ENCODE results near the gene ZNF786.
A peak's percentile ranks its signal among the peaks of the same experiment; 100 is the strongest.
"Not testable (repeated sequence)": the region's sequence is repeated elsewhere in the genome, so short reads cannot be mapped to it uniquely, and the experiment has no call there.

The ZNF786 gene, protein sequence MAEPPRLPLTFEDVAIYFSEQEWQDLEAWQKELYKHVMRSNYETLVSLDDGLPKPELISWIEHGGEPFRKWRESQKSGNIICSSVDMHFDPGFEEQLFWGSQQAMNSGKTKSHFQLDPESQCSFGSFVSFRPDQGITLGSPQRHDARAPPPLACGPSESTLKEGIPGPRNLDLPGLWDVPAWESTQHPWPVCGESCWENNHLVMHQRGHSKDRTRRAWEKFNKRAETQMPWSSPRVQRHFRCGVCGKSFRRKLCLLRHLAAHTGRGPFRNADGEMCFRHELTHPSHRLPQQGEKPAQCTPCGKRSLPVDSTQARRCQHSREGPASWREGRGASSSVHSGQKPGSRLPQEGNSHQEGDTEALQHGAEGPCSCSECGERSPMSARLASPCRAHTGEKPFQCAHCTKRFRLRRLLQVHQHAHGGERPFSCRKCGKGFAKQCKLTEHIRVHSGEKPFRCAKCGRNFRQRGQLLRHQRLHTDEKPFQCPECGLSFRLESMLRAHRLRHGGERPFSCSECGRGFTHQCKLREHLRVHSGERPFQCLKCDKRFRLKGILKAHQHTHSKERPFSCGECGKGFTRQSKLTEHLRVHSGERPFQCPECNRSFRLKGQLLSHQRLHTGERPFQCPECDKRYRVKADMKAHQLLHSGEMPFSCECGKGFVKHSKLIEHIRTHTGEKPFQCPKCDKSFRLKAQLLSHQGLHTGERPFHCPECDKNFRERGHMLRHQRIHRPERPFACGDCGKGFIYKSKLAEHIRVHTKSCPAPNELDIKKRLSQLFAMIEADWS

DNA sequence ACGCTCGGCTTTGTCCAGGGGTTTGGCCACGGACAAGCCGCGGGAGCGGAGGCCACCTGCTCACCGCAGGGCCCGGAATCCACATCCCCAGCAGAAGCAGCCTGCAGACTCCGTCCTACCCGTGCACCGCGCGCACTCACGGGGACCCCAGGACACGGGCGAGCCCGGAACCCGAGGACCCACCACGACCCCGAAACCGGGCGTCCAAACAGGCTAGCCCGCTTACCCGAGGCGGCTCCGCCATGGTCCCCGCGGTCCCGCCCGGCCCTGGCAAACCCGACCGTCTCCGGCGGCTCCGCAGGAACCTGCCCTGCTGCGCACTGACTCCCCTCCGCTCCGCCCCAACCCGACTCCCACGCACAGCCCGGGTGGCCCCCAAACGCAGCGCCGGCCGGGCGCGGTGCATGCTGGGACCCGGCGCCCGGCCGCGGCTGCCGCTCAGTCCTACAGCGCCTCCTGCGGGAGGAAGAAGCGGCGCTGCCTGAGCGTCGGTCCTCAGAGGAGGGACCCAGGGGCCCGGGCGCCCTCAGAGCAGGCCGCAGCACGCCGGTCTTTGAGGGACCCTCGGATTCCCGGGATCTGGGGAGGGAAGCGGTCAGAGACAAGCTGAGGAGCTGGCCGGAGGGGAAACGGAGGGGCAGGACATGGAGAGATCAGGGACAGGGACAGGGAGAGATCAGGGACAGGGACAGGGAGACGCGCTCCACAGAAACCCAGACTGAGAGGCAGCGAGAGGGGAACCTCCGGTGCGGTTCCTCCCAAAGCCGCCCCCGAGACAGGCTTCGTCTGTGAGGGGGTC lies at the start of gene ZNF786:
TSS of gene ZNF786 (minus strand) at position 322 of the 799 bp plus-strand sequence. CDS start at position 244, 78 bp downstream.
- peak; percentile 30 for DNase-seq (ENCODE audit: low read depth)

DNA sequence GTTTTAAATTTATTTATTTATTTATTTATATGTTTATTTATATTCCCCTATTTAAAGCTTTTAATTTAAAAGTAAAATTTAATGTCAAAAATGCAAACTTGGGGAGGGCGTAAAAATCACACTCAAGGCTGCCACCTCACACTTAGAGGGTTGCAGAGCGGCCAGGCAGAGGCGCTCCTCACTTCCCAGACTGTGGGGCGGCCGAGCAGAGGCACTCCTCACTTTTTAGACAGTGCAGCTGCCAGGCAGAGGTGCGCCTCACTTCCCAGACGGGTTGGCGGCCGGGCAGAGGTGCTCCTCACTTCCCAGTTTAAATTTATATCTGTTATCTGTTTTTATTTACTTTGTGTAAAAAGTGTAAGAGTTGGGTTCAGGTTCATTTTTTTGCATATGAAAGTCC lies 45.6 kb upstream of the ZNF786 start:
- no peak for DNase-seq (ENCODE audit: low read depth)

DNA sequence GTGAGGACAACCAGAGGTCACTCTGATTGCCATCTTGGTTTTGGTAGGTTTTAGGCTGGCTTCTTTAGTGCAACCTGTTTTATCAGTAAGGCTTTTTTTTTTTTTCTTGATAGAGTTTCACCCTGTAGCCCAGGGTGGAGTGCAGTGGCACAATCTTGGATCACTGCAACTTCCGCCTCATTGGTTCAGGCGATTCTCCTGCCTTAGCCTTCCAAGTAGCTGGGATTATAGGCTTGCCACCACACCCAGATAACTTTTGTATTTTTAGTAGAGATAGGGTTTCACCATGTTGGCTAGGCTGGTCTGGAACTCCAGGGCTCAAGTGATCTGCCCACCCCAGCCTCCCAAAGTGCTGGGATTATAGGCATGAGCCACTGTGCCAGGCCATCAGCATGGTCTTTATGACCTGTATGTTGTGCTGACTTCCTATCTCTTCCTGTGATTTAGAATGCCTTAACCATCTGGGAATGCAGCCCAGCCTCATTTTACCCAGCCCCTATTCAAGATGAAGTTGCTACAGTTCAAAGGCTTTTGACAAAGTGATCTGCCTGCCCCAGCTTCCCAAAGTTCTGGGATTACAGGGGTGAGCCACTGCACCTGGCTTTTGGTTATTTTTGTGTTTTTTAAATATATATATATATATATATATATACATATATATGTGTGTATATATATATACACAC lies 42.7 kb upstream of the ZNF786 start:
- no peak for DNase-seq (ENCODE audit: low read depth)

DNA sequence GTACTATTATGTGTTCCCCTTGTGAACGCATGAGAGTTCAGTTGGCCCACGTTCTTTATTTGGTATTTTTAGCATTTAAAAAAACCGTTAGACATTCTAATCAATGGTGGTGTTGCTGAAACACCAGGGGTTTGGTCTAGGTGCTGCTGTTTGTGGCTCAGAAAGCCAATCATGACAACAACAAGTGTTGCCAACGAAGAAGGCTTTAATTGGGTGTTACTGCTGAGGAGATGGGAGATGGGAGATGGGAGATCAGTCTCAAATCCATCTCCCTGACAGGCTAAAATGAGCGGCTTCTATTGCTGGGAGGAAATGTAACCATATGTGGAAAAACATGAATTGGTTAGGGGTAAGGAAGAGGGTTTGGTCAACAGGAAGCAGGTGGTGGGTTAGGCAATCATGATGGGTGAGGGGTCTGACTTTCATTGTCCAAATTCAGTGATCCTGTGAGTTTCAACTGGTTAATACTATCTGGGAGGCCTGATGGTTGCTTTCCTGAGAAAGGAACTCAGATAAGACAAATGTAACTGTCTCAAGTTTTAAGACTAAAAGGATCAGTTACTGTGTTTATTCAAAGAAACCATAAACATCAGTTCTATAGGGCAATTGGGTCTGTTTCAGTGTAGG lies 40.2 kb upstream of the ZNF786 start:
- no peak for DNase-seq (ENCODE audit: low read depth)

DNA sequence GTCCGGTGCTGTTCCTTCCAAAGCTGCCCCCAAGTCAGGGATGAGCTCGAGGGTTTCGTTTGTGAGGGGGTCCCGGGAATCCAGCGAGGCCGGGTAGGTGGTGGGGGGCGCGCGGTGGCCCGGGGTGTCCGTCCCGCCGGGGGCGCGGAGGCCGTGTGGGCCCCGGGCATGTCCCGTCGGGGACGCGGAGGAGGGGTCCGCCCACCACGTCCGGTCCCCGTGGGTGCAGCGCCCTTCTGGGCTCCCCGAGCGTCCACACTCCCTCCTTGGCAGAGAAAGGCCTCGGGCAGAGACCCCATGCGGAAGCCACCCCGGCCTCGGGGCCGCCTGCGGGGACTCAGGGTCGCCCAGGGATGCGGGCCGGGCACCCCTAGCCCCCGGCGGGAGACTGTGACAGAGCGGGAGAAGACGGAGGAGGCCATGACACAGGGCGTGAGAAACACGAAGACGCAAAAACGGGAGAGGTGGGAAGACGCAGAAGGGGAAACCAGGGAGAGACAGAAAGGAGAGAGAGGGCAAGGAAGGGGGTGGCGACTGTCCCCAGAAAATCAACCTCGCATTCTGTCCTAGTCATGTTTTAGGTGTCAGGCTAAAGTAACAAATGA lies 36.2 kb upstream of the ZNF786 start:
- no peak for DNase-seq (ENCODE audit: low read depth)

DNA sequence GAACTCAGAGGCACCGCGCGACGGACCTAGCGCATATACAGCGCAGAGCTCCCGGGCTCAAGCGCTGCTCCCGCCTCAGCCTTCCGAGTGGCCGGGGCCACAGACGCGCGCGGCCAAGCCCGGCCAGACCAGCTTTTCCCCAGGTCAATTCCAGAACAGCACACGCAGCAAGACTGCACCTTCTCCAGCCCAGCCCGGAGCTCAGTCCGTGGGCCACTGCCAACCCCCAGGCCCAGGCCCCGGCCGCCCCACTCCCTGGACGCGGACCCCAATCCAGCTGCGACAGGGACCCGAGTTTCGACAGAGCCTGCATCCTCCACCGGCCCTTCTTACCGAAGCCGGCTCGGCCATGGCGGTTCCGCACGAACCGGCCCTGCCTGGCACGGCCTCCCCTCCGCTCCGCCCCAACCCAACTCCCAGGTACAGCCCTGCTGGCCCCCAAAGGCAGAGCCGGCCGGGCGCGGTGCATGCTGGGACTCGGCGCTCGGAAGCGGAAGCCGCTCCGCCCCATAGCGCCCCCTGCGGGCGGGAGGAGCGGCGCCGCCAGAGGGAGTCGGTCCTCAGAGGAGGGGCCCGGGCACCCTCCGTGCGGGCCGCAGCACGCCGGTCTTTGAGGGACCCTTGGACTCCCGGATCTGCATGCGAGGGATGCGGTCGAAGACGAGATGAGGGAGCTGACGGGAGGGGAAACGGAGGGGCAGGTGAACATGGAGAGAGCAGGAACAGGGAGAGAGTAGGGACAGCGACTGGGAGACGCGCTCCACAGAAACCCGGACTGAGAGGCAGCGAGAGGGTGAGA lies 35.5 kb upstream of the ZNF786 start, which contains the start of gene ZNF425:
TSS of gene ZNF425 (minus strand) at position 462 of the 799 bp plus-strand sequence. CDS start at position 351, 111 bp downstream.
- DNase-seq (ENCODE audit: low read depth), result peak; percentile 52

DNA sequence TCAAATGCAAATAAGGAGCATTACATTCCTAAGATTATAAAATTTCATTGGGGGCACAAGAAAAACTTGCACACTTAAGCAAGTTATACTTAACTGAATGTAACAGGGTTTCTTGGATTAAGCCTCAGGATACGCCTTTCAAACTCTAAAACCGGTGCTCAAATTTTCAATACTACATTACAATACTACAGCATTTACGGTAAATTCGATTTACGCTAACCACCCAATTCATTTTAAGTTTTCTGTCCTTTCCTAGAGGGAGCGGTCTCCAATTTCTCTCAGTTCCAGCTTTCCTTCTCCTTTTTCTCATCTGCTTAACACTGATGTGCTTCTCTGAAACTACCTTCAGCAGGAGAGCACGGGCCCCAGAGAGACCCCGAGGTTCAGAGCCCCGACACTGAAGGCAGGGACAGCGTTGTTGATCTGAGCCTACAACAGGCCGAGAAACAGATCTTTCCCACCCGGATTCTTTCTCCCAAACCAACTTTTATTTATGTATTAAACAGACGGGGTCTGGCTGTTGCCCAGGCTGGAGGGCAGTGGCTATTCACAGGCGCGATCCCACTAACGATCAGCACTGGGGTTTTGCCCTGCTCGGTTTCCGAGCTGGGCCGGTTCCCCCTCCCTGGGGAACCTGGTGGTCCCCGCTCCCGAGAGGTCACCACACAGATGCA lies 34.8 kb upstream of the ZNF786 start:
- no peak for DNase-seq (ENCODE audit: low read depth)

DNA sequence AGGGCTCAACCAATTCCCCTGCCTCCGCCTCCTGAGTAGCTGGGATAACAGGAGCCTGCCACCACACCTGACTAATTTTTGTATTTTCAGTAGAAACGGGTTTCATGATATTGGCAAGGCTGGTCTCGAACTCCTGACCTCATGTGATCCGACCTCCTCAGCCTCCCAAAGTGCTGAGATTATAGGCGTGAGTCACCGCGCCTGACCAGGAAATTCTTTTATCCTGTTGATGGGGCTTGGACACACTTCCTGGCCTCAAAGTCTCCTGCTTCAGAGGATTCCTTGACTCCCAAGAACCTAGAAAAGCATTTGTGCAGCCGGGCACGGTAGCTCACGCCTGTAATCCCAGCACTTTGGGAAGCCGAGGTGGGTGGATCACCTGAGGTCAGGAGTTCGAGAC lies 19.5 kb upstream of the ZNF786 start:
- DNase-seq (ENCODE audit: low read depth), result no peak

DNA sequence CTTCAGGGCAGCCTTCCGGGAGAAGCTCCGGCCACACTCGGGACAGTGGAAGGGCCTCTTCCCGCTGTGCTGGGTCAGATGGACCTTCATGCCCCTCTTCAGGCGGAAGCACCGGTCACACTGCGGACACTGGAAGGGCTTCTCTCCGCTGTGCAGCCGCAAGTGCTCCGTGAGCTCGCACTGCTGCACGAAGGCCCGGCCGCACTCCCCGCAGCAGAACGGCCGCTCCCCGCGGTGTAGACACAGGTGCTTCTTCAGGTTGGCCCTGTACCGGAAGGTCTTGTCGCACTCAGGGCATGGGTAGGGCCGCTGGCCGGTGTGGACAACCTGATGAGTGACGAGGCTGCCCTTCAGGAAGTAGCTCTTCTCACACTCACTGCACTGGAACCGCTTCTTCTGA lies 14.2 kb upstream of the ZNF786 start:
- no peak for DNase-seq (ENCODE audit: low read depth)

DNA sequence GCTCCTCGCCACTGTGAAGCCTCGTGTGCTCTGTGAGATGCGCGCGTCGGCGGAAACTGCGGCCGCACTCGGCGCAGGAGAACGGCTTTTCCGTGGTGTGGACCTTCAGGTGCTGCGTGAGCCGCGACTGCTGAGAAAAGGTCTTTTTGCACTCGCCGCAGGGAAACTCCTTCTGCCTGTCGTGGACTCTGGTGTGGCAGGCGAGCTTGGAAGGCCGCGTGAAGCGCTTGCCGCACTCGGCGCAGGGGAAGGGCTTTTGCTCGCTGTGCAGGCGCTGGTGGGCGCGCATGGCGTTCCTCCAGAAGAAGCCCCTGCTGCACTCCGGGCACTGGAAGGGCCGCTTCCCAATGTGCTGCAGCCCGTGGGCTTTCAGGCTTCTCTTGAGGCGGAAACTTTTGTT lies 13.7 kb upstream of the ZNF786 start:
- no peak for DNase-seq (ENCODE audit: low read depth)

DNA sequence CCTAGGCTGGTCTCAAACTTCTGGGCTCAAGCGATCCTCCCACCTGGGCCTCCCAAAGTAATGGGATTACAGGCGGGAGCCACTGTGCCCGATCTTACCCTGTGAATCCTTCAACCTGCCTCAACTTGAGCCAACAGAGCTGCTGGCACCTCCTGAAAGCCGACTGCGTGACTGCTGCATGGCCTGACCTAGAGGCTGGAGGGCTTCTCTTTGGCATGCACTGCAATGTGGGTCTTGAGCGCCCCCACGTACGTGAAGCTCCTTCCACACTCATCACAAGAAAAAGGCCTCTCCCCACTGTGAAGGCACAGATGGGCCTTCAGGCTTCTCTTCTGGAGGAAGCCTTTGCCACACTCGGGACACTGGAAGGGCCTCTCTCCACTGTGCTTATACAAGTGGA lies 12.9 kb upstream of the ZNF786 start:
- no peak for DNase-seq (ENCODE audit: low read depth)

DNA sequence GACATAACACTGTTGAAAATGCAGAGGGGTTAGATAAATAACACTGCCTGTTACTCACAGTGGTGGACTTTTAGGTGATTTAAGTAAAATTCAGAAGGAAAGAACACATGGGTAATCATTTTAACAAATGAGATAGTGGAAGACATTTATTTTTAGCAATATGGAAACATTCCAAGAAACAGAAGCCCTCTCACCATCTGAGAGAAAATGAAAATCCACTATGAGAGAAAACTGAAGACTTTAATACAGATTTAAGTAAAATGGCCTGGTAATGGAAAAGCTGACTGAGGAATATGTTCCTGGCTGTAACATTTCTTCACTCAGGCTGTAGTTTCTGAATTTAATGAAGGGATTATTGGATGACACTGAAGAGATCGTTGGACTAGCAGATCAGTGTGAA lies 12.1 kb upstream of the ZNF786 start:
- DNase-seq (ENCODE audit: low read depth), result no peak

DNA sequence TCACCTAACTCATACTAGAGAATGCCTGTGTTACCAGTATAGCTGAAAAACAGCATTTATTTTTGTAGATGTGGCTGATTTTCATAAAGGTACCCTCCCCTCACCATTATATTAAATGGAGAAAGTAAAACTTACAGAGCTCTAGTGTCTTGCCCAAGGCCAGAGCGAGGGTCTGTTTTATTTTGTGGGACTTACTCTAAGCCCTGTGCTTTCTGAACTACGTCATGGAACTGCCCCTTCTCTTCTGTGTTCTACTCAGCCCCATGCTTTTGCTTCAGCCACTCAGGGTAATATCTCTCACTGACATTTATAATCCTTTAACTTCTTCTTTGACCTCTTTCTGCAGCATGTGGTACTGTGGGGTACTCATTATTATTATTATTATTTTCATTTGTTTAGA lies 10.3 kb upstream of the ZNF786 start:
- DNase-seq (ENCODE audit: low read depth), result no peak

DNA sequence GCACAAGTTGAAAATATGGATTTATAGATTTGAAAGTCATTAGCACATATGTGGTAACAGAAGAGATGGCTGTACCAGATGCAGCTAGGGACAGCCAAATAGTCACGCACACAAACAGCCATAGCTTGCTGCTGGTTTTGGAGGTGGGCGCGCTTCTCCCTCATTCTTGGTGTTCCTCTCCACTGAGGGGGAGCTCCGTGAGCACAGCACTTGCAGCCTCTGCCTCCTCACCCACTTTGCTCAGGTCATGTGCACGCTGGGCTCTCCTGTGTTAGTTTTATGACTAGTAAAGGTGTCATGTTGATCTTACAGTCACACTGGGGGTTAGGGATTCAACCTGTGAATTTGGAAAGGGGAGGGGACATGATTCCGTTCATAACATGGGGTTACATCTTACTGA lies 8.5 kb upstream of the ZNF786 start:
- no peak for DNase-seq (ENCODE audit: low read depth)

DNA sequence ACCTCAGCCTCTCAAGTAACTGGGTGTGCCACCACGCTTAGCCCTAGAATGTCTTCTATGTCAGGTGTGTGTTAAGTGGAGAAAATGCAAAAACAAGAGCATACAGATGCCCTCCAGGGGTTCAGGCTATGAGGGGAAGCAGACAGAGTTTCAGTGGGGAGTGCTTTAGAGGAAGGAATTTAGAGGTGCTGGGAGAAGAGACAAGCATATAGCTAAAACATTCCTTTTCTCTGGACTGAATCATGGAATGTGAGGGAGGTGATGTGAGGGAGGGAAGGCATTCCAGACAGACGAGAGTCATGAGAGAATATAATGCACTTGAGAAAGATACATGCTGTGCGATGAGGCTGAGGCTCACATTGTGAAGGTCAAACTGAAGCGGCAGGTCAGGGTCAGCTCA lies 6.6 kb upstream of the ZNF786 start:
- no peak for DNase-seq (ENCODE audit: low read depth)

DNA sequence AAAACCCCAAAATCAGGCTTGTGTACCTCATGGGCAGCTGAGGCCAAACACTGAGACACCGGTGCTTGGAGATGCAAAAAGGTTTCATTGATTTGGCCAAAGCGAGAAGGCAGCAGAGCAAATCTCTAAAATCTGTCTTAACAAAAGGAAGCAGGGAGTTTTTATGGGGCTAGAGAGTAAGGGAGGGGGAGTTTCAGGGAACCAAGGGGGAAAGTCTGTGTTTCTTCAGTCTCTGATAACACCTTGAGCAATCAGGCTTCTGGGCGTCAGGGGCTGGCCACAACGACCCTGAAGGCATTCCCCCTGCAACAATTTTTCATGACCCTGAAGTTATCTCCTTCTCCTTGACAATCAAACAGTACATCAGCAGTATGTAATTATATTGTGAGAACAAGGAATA lies 2.7 kb upstream of the ZNF786 start:
- DNase-seq (ENCODE audit: low read depth), result no peak

DNA sequence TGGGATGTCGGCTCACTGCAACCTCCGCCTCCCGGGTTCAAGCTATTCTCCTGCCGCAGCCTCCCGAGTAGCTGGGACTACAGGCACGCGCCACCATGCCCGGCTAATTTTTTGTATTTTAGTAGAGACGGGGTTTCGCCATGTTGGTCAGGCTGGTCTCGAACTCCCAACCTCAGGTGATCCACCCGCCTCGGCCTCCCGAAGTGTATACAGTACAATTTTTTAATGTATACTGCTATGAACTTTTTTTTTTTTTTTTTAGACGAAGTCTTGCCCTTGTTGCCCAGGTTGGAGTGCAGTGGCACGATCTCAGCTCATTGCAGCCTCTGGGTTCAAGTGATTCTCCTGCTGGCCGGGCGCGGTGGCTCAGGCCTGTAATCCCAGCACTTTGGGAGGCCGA lies 1.7 kb upstream of the ZNF786 start:
- not testable (repeated sequence) for DNase-seq (ENCODE audit: low read depth)

DNA sequence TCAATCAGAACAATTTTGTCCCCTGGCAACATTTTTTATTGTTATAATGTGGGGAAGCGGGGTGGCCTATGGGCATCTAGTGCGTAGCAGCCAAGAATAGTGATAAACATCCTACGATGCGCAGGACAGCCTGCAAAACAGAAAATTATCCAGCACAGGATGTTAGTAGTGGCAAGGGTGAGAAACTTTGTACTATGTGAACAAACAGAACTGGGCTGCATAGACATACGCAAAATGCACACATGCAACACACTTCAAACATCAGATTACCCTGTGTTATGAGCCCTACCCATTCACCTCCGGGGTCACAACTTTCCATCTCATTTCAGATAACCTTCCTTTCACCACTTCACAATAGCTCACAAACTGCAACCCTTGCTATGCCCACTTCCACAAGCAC lies 3.1 kb downstream of the ZNF786 start:
- no peak for DNase-seq (ENCODE audit: low read depth)

DNA sequence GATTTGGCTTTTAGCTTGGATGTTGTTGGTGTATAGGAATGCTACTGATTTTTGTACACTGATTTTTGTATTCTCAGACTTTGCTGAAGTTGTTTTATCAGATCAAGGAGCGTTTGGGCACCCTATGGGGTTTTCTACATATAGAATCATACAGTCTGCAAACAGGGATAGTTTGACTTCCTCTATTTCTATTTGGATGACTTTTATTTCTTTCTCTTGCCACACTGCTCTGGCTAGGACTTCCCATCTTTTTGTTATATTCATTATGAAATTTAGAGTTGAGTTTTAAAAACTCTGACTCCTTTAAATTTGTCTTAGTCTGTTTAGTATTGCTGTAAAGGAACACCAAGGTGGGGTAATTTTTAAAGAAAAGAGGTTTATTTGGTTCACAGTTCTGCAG lies 4.7 kb downstream of the ZNF786 start:
- DNase-seq (ENCODE audit: low read depth), result no peak

DNA sequence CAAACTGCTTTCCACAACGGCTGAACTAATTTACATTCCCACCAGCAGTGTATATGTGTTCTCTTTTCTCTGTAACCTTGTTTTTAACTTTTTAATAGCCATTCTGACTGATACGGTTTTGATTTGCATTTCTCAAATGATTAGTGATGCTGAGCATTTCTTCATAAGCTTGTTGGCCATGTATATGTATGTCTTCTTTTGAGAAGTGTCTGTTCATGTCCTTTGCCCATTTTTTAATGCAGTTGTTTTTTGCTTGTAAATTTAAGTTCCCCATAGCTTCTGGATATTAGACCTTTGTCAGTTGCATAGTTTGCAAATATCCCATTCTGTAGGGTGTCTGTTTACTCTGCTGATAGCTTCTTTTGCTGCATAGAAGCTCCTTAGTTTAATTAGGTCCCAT lies 6.1 kb downstream of the ZNF786 start:
- DNase-seq (ENCODE audit: low read depth), result no peak

Measured in HS-5 (cell line).